GM23248 (cell line): ENCODE measurements around the gene CAMK4. TPM values are rescaled to one million over a fixed set of nuclear protein-coding genes. Genes with fewer than 3 reads are reported as not detected.
A peak's percentile ranks its signal among the peaks of the same experiment; 100 is the strongest.

Experiments used
- DNase-seq: peaks from one replicate; pipeline ENCODE4 v3.0.0-alpha.2; 2015
- H2AFZ ChIP-seq: fragments of 200-600 bp; sonication (generic); 2 replicates; pipeline ENCODE4 v1.6.1; 2016; ENCODE audit warnings: antibody characterized with exemption
- H3F3A ChIP-seq: fragments of 200-600 bp; sonication (generic); 2 replicates; pipeline ENCODE4 v1.6.1; 2016; ENCODE audit warnings: mild to moderate bottlenecking, antibody characterized with exemption, mixed run types; ENCODE audit not compliant: insufficient read depth
- H3K27ac ChIP-seq: fragments of 200-600 bp; sonication (generic); 2 replicates; pipeline ENCODE4 v1.5.1; 2016; ENCODE audit warnings: mild to moderate bottlenecking
- H3K27me3 ChIP-seq: fragments of 200-600 bp; sonication (generic); replicated peaks from 2 replicates; pipeline ENCODE4 v1.6.1; 2016; ENCODE audit warnings: mild to moderate bottlenecking; ENCODE audit not compliant: insufficient read depth
- H3K36me3 ChIP-seq: fragments of 200-600 bp; sonication (generic); 2 replicates; pipeline ENCODE4 v1.6.1; 2016; ENCODE audit warnings: low read depth, mild to moderate bottlenecking
- H3K4me1 ChIP-seq: fragments of 200-600 bp; sonication (generic); 2 replicates; pipeline ENCODE4 v1.6.1; 2016; ENCODE audit warnings: mild to moderate bottlenecking; ENCODE audit not compliant: insufficient read depth
- H3K4me2 ChIP-seq: fragments of 200-600 bp; sonication (generic); one replicate; pipeline ENCODE4 v1.6.1; 2016; ENCODE audit warnings: mild to moderate bottlenecking; ENCODE audit not compliant: unreplicated experiment
- H3K4me3 ChIP-seq: fragments of 200-600 bp; sonication (generic); 2 replicates; pipeline ENCODE4 v1.5.1; 2016; ENCODE audit warnings: mild to moderate bottlenecking
- H3K79me2 ChIP-seq: fragments of 200-600 bp; sonication (generic); 2 replicates; pipeline ENCODE4 v1.6.1; 2016; ENCODE audit warnings: mild to moderate bottlenecking; ENCODE audit not compliant: insufficient read depth
- H3K9ac ChIP-seq: fragments of 200-600 bp; sonication (generic); 2 replicates; pipeline ENCODE4 v1.6.1; 2016; ENCODE audit warnings: mild to moderate bottlenecking
- H3K9me2 ChIP-seq: fragments of 200-600 bp; sonication (generic); 2 replicates; pipeline ENCODE4 v1.6.1; 2016; ENCODE audit warnings: mixed run types, mild to moderate bottlenecking, moderate library complexity; ENCODE audit not compliant: insufficient read depth
- H3K9me3 ChIP-seq: fragments of 200-600 bp; sonication (generic); one replicate; pipeline ENCODE4 v1.6.1; 2017; ENCODE audit warnings: low read depth
- H4K20me1 ChIP-seq: fragments of 200-600 bp; sonication (generic); 2 replicates; pipeline ENCODE4 v1.6.0; 2016; ENCODE audit not compliant: insufficient read depth
- EZH2 ChIP-seq: fragments of 200-600 bp; sonication (generic); IDR thresholded peaks from 2 replicates; pipeline ENCODE4 v1.6.1; 2018; ENCODE audit warnings: antibody characterized with exemption, mild to moderate bottlenecking; ENCODE audit not compliant: insufficient read depth, poor library complexity, severe bottlenecking
- EZH2phosphoT487 ChIP-seq: fragments of 200-600 bp; sonication (generic); IDR thresholded peaks from 2 replicates; pipeline ENCODE4 v1.6.1; 2018; ENCODE audit warnings: antibody characterized with exemption, moderate library complexity, mild to moderate bottlenecking, low read depth; ENCODE audit not compliant: insufficient read depth
- WGBS, 2 experiments: methylation state at CpG; one replicate each; pipeline ENCODE4 v1.1.6; 2015 to 2017; ENCODE audit warnings: low lambda C conversion rate in 2 of 2, low coverage in 1 of 2; ENCODE audit errors: missing lambda C conversion rate in 2 of 2; 5-methylcytosine and 5-hydroxymethylcytosine counted together
- in situ Hi-C: fragments of 300-500 bp; cut with MboI; formaldehyde crosslinking; loops from 2 replicates; pipeline ENCODE4 v1.15.0; 2020
- polyA plus RNA-seq: library from polyadenylated mRNA; unstranded; fragments of >200 nt; fragmentation: Nextera tagmentation; extraction: Ambion mirVana; gene quantifications from 2 replicates; pipeline ENCODE4 v1.2.1, GENCODE V29; 2016
- total RNA-seq: library from RNA; depleted of rRNA; stranded (reverse); fragments of >200 nt; shearing (Covaris generic); gene quantifications from 2 replicates; pipeline ENCODE4 v1.2.3, GENCODE V29; 2014

CAMK4 gene
- total and polyA plus RNA-seq, 2 experiments from 2014 or later: 3.2 to 3.6 TPM

- in situ Hi-C loops: no loop called here
- Histone ChIP-seq H3K4me3 (no peak overlapping the region), H2AFZ (no peak overlapping the region), H3K27ac (no peak overlapping the region), H3K27me3 (no peaks in the 10 kb centered on the region), H4K20me1 (no peaks in the 10 kb centered on the region), H3K36me3 (no peaks in the 10 kb centered on the region), H3F3A (no peaks in the 10 kb centered on the region), H3K4me2 (no peak overlapping the region), H3K9ac (no peak overlapping the region), H3K9me2 (no peaks in the 10 kb centered on the region), H3K9me3 (no peaks in the 10 kb centered on the region), H3K79me2 (no peaks in the 10 kb centered on the region), H3K4me1 (no peaks in the 10 kb centered on the region)
- WGBS, 2 experiments: 37 to 51% methylated on average over 2 of the region's 2 CpGs
- peak; percentile 38 for DNase-seq
- TF ChIP-seq EZH2phosphoT487: no peak
- TF ChIP-seq EZH2: no peak
Observed at GRCh38 chr5:111313017-111313724, 89.0 kb downstream of the CAMK4 start.

- H3K4me3 ChIP-seq: no peak overlapping the region
- no peaks in the 10 kb centered on the region for H3K36me3 ChIP-seq
- no peak for DNase-seq
- H3F3A ChIP-seq: no peaks in the 10 kb centered on the region
- H3K9me3 ChIP-seq: no peaks in the 10 kb centered on the region
- H3K79me2 ChIP-seq: no peaks in the 10 kb centered on the region
- H3K4me2 ChIP-seq: no peak overlapping the region
- TF ChIP-seq EZH2phosphoT487: no peak
- H3K27me3 ChIP-seq: no peaks in the 10 kb centered on the region
- H3K27ac ChIP-seq: no peak overlapping the region
- no peaks in the 10 kb centered on the region for H4K20me1 ChIP-seq
- in situ Hi-C loops: no loop called here
- H3K9ac ChIP-seq: no peak overlapping the region
- H3K4me1 ChIP-seq: no peaks in the 10 kb centered on the region
- H3K9me2 ChIP-seq: no peaks in the 10 kb centered on the region
- H2AFZ ChIP-seq: no peak overlapping the region
- 3 to 5% methylated on average over 1 of the region's 1 CpG for WGBS, 2 experiments
Observed at GRCh38 chr5:111320953-111321352, 96.8 kb downstream of the CAMK4 start.

- no peaks in the 10 kb centered on the region for H3K36me3 ChIP-seq
- no peaks in the 10 kb centered on the region for H3K9me2 ChIP-seq
- in situ Hi-C loops: no loop called here
- H3F3A ChIP-seq: no peaks in the 10 kb centered on the region
- H3K4me2 ChIP-seq: no peak overlapping the region
- H4K20me1 ChIP-seq: no peaks in the 10 kb centered on the region
- TF ChIP-seq EZH2phosphoT487 (no peak), EZH2 (no peak)
- no peak overlapping the region for H2AFZ ChIP-seq
- no peak overlapping the region for H3K9ac ChIP-seq
- no peaks in the 10 kb centered on the region for H3K79me2 ChIP-seq
- no peaks in the 10 kb centered on the region for H3K9me3 ChIP-seq
- no peak overlapping the region for H3K27ac ChIP-seq
- DNase-seq: no peak
- no peaks in the 10 kb centered on the region for H3K4me1 ChIP-seq
- H3K27me3 ChIP-seq: no peaks in the 10 kb centered on the region
- no peak overlapping the region for H3K4me3 ChIP-seq
Observed at GRCh38 chr5:111321376-111321775, 97.2 kb downstream of the CAMK4 start.

- no peaks in the 10 kb centered on the region for H3K36me3 ChIP-seq
- H3K4me3 ChIP-seq: no peak overlapping the region
- 53 to 54% methylated on average over 4 of the region's 4 CpGs for WGBS, 2 experiments
- no peak overlapping the region for H2AFZ ChIP-seq
- H3F3A ChIP-seq: no peaks in the 10 kb centered on the region
- no peaks in the 10 kb centered on the region for H3K9me3 ChIP-seq
- H4K20me1 ChIP-seq: no peaks in the 10 kb centered on the region
- H3K9me2 ChIP-seq: no peaks in the 10 kb centered on the region
- no peak overlapping the region for H3K9ac ChIP-seq
- no peaks in the 10 kb centered on the region for H3K4me1 ChIP-seq
- no peaks in the 10 kb centered on the region for H3K27me3 ChIP-seq
- no peak overlapping the region for H3K4me2 ChIP-seq
- TF ChIP-seq EZH2phosphoT487 (no peak), EZH2 (no peak)
- H3K79me2 ChIP-seq: no peaks in the 10 kb centered on the region
- no peak for DNase-seq
- H3K27ac ChIP-seq: no peak overlapping the region
- in situ Hi-C loops: no loop called here
Observed at GRCh38 chr5:111326551-111326950, 102.4 kb downstream of the CAMK4 start.

GRCh38 chr5:111337133-111337532 lies 112.9 kb downstream of the CAMK4 start:
- no peaks in the 10 kb centered on the region for H3F3A ChIP-seq
- H3K9ac ChIP-seq: no peak overlapping the region
- no peaks in the 10 kb centered on the region for H3K27me3 ChIP-seq
- no peaks in the 10 kb centered on the region for H4K20me1 ChIP-seq
- no peaks in the 10 kb centered on the region for H3K4me1 ChIP-seq
- H3K36me3 ChIP-seq: no peaks in the 10 kb centered on the region
- no peak for DNase-seq
- no peak overlapping the region for H3K4me3 ChIP-seq
- H3K79me2 ChIP-seq: no peaks in the 10 kb centered on the region
- no peak for TF ChIP-seq EZH2
- TF ChIP-seq EZH2phosphoT487: no peak
- H3K9me3 ChIP-seq: no peaks in the 10 kb centered on the region
- H3K9me2 ChIP-seq: peaks cover 3% of the 10 kb centered on the region; the same call in 1 of the 2 replicates
- in situ Hi-C loops: no loop called here
- WGBS, 2 experiments: 32 to 36% methylated on average over 1 of the region's 1 CpG
- H2AFZ ChIP-seq: no peak overlapping the region
- no peak overlapping the region for H3K27ac ChIP-seq
- H3K4me2 ChIP-seq: no peak overlapping the region
